Measurements from ENCODE around the gene PGAM2. TPM values are rescaled to one million over a fixed set of nuclear protein-coding genes. Genes with fewer than 3 reads are reported as not detected.

Gene PGAM2
- total RNA-seq, 1 donor from 2014 or later = 2.5 TPM

DNA sequence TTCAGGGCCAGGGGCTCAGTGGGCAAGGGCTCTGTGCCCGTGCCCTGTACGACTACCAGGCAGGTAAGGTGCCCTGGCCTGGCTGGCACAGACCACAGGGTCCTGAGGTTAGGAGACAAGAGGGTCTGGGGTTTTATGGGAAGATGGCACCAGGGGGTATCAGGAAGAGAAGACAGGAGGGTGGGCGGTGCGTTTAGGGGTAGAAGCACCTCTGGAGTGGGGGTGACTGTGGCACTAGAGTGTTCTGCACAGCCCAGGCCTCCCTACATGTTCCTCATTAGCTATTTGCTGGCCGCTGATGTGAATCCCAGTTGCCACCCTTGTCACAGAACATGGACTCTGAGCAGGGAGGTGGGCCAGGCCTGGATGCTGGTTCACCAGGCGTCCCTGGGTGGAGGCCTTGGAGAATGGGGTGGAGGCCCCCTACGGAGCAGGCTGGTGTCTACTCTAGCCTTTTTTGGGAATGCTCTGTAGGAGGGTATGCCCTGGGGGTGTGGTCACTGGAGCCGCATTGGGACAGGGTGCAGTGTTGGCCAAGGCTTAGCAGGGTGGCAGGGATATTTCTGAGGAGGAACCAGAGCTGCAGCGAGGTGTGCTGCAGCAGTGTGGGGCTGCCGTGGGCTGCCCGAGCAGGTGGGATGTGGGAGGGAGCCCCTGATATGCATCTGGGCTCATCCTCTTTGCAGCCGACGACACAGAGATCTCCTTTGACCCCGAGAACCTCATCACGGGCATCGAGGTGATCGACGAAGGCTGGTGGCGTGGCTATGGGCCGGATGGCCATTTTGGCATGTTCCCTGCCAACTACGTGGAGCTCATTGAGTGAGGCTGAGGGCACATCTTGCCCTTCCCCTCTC, 5.0 kb downstream of the PGAM2 start:
- Mint-ChIP-seq H3K36me3 (ENCODE audit: insufficient read depth) (peaks cover 20% of the 10 kb centered on the region), H3K27me3 (no peaks in the 10 kb centered on the region), H3K9me3 (ENCODE audit: low read depth) (no peaks in the 10 kb centered on the region), H3K4me3 (ENCODE audit: low read depth) (no peak overlapping the region), H3K4me1 (ENCODE audit: low read depth) (peaks cover 2% of the 10 kb centered on the region), H3K27ac (peak overlapping the region; percentile 71)
- TF ChIP-seq, protein P1, sequence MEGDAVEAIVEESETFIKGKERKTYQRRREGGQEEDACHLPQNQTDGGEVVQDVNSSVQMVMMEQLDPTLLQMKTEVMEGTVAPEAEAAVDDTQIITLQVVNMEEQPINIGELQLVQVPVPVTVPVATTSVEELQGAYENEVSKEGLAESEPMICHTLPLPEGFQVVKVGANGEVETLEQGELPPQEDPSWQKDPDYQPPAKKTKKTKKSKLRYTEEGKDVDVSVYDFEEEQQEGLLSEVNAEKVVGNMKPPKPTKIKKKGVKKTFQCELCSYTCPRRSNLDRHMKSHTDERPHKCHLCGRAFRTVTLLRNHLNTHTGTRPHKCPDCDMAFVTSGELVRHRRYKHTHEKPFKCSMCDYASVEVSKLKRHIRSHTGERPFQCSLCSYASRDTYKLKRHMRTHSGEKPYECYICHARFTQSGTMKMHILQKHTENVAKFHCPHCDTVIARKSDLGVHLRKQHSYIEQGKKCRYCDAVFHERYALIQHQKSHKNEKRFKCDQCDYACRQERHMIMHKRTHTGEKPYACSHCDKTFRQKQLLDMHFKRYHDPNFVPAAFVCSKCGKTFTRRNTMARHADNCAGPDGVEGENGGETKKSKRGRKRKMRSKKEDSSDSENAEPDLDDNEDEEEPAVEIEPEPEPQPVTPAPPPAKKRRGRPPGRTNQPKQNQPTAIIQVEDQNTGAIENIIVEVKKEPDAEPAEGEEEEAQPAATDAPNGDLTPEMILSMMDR (IDR thresholded peaks at IDR 0.05; ENCODE audit: unreplicated experiment) = no peak
- DNase-seq (ENCODE audit: low spot score, unreplicated experiment) = no peak

DNA sequence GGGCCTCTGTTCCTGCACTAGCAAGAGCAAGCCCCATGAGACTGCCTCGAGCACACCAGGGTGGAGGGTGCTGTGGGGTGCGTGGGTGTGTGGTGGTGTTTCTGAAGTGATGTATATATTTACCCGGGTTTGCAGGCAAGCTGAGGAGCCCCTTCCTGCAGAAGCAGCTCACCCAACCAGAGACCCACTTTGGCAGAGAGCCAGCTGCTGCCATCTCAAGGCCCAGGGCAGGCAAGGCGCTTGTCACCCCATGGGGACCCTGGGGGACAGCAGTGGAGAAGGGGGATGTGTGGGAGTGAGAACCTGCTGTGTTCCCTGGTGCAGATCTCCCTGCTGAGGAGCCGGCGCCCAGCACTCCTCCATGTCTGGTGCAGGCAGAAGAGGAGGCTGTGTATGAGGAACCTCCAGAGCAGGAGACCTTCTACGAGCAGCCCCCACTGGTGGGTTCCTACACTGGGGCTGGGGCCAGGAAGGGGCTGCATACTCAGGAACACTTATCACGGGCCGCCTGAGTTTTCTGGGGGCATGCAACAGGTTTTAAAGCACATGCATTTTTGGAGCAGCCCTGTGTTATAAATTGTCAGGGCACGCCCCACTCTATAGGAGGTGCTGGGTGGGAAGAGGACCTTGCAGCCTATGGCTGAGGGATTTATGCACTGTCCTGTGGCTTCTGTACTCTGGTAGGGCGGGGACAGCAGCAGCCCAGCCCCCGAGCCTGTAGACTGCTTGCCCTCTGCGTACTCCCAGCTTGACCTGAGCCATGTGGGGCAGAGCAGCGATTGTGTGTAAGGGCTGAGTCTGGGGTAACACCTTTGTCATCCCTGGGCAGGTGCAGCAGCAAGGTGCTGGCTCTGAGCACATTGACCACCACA, 5.9 kb downstream of the PGAM2 start:
- Mint-ChIP-seq H3K27ac (peak overlapping the region; percentile 71), H3K4me1 (ENCODE audit: low read depth) (peaks cover 2% of the 10 kb centered on the region), H3K4me3 (ENCODE audit: low read depth) (no peak overlapping the region), H3K36me3 (ENCODE audit: insufficient read depth) (peaks cover 23% of the 10 kb centered on the region), H3K9me3 (ENCODE audit: low read depth) (no peaks in the 10 kb centered on the region), H3K27me3 (no peaks in the 10 kb centered on the region)
- TF ChIP-seq, protein P1 (IDR thresholded peaks at IDR 0.05; ENCODE audit: unreplicated experiment) = no peak
- DNase-seq (ENCODE audit: low spot score, unreplicated experiment) = no peak

DNA sequence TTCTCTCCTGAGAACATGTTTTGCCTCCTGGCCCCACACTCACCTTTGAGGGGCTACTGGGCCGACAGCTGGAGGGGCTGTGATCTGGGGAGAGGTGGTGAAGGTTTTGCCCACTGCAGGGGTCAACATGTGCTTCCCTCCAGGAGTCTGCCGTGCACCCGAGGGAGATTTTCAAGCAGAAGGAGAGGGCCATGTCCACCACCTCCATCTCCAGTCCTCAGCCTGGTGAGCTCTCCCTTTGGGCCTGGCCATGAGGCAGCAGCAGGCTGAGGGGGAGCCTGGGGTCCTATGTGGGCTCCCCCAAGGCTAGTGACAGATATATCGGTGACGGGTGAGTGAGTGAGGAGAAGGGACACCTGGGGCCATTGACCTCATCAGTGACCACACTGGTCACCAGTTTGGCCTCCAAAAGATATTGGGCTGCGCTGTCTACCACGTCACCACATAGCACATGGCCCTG, 6.6 kb downstream of the PGAM2 start:
- Mint-ChIP-seq H3K27me3 (no peaks in the 10 kb centered on the region), H3K9me3 (ENCODE audit: low read depth) (no peaks in the 10 kb centered on the region), H3K4me3 (ENCODE audit: low read depth) (no peak overlapping the region), H3K36me3 (ENCODE audit: insufficient read depth) (peaks cover 23% of the 10 kb centered on the region), H3K27ac (no peak overlapping the region), H3K4me1 (ENCODE audit: low read depth) (no peaks in the 10 kb centered on the region)
- no peak for DNase-seq (ENCODE audit: low spot score, unreplicated experiment)
- TF ChIP-seq, protein P1 (IDR thresholded peaks at IDR 0.05; ENCODE audit: unreplicated experiment) = no peak

DNA sequence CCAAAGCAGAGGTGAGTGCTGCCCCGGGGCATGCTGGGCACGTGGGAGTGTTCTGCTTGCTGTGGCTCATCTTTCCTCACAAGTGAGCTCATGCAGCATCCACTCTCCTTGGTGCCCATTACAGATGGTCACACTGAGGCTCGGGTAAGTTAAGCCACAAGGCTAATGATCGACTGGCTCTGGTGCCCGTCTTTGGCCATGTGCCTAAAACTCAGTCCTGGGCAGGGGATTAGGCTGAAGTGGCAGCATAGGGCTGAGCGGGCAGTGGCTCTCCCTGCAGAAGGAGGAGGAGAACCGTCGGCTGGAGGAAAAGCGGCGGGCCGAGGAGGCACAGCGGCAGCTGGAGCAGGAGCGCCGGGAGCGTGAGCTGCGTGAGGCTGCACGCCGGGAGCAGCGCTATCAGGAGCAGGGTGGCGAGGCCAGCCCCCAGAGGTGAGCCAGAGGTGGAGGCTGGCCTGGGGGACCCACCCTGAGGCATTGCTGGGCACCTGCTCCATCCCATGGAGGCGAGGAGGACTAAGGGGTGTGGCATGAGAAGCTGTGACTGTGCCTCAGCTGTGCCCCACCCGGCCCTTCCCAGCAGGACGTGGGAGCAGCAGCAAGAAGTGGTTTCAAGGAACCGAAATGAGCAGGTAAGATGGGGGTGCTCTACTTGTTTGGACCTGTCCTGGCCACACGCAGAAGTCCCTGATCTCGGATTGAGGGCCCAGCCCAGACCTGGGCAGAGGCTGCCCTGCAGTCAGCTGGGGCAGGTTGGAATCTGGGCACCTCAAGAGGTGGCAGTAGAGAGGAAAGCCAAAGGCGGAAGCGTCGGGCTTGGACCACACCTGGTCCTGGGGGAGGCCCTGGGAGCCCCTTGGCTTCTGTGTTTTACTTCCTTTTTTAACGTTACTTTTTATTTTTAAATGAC, 7.3 kb downstream of the PGAM2 start:
- no peak for DNase-seq (ENCODE audit: low spot score, unreplicated experiment)
- Mint-ChIP-seq H3K4me3 (ENCODE audit: low read depth) (no peak overlapping the region), H3K4me1 (ENCODE audit: low read depth) (no peaks in the 10 kb centered on the region), H3K36me3 (ENCODE audit: insufficient read depth) (peaks cover 23% of the 10 kb centered on the region), H3K27ac (no peak overlapping the region), H3K9me3 (ENCODE audit: low read depth) (no peaks in the 10 kb centered on the region), H3K27me3 (no peaks in the 10 kb centered on the region)
- TF ChIP-seq, protein P1 (IDR thresholded peaks at IDR 0.05; ENCODE audit: unreplicated experiment) = no peak
